ENCODE measurements around the gene NCKAP5. TPM values are rescaled to one million over a fixed set of nuclear protein-coding genes. Genes with fewer than 3 reads are reported as not detected.

Gene NCKAP5
- total RNA-seq, 1 donor from 2014 or later, result 2.7 TPM

DNA sequence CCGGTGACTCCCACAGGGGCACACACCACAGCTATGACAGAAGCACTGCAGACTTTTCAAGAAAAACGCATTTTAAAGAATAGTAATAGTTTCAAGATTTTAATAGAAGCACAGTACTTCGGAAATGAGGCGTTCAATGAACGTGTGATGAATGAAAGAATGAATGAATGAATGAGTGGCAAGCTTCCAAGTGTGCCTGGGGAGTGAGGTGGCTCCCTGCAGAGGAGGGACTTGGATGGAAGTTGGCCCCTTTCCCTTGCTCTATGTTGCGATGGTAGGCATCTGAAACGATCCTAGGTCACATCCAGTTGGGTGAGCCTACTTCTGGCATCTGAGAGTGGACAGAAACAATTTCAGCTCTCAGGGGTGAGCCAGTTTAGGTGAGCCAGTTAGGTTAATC lies 65.6 kb downstream of the NCKAP5 start:
- H3K9ac ChIP-seq (ENCODE audit: low read length), result no peak overlapping the region
- no peak overlapping the region for H3K4me3 Mint-ChIP-seq (ENCODE audit: unreplicated experiment)
- H3K36me3 Mint-ChIP-seq (ENCODE audit: low read depth, unreplicated experiment), result no peaks in the 10 kb centered on the region
- no peaks in the 10 kb centered on the region for H3K79me2 ChIP-seq (ENCODE audit: insufficient read depth, low read length)
- TF ChIP-seq CTCF (IDR thresholded peaks at IDR 0.05; ENCODE audit: insufficient read depth, low read depth, low read length) (no peak), EZH2 (IDR thresholded peaks at IDR 0.05; ENCODE audit: insufficient read depth, low read length) (no peak)
- no peak overlapping the region for H3K27ac ChIP-seq (ENCODE audit: low read depth, low read length)
- H3K36me3 ChIP-seq (ENCODE audit: insufficient read depth, low read length), result no peaks in the 10 kb centered on the region
- H3K4me1 Mint-ChIP-seq (ENCODE audit: low read depth, unreplicated experiment), result peaks cover 8% of the 10 kb centered on the region
- peaks cover 13% of the 10 kb centered on the region for H3K4me1 ChIP-seq (ENCODE audit: insufficient read depth, low read length)
- no peaks in the 10 kb centered on the region for H3K9me3 ChIP-seq (ENCODE audit: insufficient read depth, low read depth, low read length)
- H4K20me1 ChIP-seq (ENCODE audit: insufficient read depth, low read length), result no peaks in the 10 kb centered on the region
- no peaks in the 10 kb centered on the region for H3K27me3 Mint-ChIP-seq (ENCODE audit: low read depth, unreplicated experiment)
- no peaks in the 10 kb centered on the region for H3K27me3 ChIP-seq (ENCODE audit: insufficient read depth, low read length)
- no peak overlapping the region for H3K4me3 ChIP-seq (ENCODE audit: insufficient read depth, low read depth, low read length)
- no peaks in the 10 kb centered on the region for H3K9me3 Mint-ChIP-seq (ENCODE audit: unreplicated experiment)
- FAIRE-seq (no peak), DNase-seq (ENCODE audit: low read depth) (no peak)
- H2AFZ ChIP-seq (ENCODE audit: low read depth, low read length), result no peak overlapping the region
- H3K27ac Mint-ChIP-seq (ENCODE audit: unreplicated experiment), result no peak overlapping the region
- H3K4me2 ChIP-seq (ENCODE audit: low read length), result no peak overlapping the region

DNA sequence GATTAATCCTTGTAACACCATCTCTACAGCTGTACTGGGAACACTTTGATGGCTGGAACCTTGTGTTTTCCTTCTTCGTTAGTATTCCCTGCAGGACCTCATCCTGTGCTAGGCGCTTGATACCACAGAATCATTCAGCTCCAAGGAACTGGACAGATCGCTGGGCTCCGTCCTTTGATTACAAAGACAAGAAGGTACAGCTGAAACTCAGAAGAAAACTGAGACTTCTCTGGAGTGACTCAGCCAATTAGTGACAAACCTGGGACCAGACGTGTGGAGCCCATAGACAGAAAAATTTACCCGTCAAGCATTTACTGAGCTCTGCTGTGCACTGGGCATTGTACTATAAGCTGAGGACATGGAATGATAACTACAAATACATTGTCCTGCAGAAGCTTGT lies 67.3 kb downstream of the NCKAP5 start:
- Histone ChIP-seq H3K27me3 (ENCODE audit: insufficient read depth, low read length) (no peaks in the 10 kb centered on the region), H3K27ac (ENCODE audit: low read depth, low read length) (no peak overlapping the region), H3K4me3 (ENCODE audit: insufficient read depth, low read depth, low read length) (no peak overlapping the region), H3K4me1 (ENCODE audit: insufficient read depth, low read length) (peaks cover 13% of the 10 kb centered on the region), H3K9me3 (ENCODE audit: insufficient read depth, low read depth, low read length) (no peaks in the 10 kb centered on the region), H3K79me2 (ENCODE audit: insufficient read depth, low read length) (no peaks in the 10 kb centered on the region), H2AFZ (ENCODE audit: low read depth, low read length) (no peak overlapping the region), H3K36me3 (ENCODE audit: insufficient read depth, low read length) (no peaks in the 10 kb centered on the region), H4K20me1 (ENCODE audit: insufficient read depth, low read length) (no peaks in the 10 kb centered on the region), H3K4me2 (ENCODE audit: low read length) (no peak overlapping the region), H3K9ac (ENCODE audit: low read length) (no peak overlapping the region)
- DNase-seq (ENCODE audit: low read depth), result no peak
- Mint-ChIP-seq H3K36me3 (ENCODE audit: low read depth, unreplicated experiment) (no peaks in the 10 kb centered on the region), H3K27me3 (ENCODE audit: low read depth, unreplicated experiment) (no peaks in the 10 kb centered on the region), H3K4me3 (ENCODE audit: unreplicated experiment) (no peak overlapping the region), H3K4me1 (ENCODE audit: low read depth, unreplicated experiment) (peaks cover 5% of the 10 kb centered on the region), H3K9me3 (ENCODE audit: unreplicated experiment) (no peaks in the 10 kb centered on the region), H3K27ac (ENCODE audit: unreplicated experiment) (no peak overlapping the region)
- FAIRE-seq, result no peak
- TF ChIP-seq CTCF (IDR thresholded peaks at IDR 0.05; ENCODE audit: insufficient read depth, low read depth, low read length), result no peak
- TF ChIP-seq EZH2 (IDR thresholded peaks at IDR 0.05; ENCODE audit: insufficient read depth, low read length), result no peak

DNA sequence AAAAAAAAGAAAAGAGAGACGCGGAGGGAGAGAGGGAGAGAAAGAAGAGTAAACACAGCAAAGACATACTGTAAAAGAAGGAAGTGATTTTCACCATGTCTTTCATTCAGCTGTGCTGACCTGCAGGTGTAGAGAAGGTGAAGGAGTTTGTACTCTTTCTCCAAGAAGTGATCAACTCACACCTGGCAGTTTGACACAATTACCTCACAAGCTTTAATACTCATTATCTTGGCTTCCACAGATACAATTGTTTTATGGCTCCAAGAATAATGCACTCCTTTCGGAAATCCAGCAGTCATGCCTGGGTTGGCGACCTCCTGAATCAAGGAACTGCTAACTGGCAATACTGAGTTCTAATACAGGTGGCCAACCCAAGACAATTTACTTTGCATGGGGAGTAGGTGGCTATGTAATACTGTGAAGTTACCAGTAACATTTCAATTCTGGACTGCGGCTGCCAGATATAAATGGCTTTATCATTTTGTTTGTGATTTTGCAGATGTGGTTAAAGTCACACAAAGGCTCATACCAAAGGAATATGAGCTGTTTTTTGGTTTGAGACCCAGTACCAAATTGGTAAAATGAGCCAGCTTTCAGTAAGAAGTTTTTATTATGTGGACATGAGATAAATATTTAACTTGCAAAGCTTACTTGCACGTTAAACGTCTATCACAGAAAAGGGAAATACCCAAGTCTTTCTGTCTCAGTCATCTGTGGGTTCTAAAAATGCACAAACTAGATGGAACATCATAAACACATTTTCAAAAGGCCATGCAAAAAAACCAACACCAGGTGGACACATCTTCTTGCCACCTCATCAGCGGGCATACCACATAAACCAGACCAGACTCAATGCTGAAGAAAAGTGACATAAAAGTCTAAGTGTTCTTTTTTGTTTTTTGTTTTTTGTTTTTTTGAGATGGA lies 69.3 kb downstream of the NCKAP5 start:
- H3K4me2 ChIP-seq (ENCODE audit: low read length), result no peak overlapping the region
- no peak overlapping the region for H3K9ac ChIP-seq (ENCODE audit: low read length)
- H3K36me3 ChIP-seq (ENCODE audit: insufficient read depth, low read length), result no peaks in the 10 kb centered on the region
- no peaks in the 10 kb centered on the region for H3K79me2 ChIP-seq (ENCODE audit: insufficient read depth, low read length)
- Mint-ChIP-seq H3K36me3 (ENCODE audit: low read depth, unreplicated experiment) (no peaks in the 10 kb centered on the region), H3K27ac (ENCODE audit: unreplicated experiment) (no peak overlapping the region), H3K9me3 (ENCODE audit: unreplicated experiment) (no peaks in the 10 kb centered on the region), H3K4me3 (ENCODE audit: unreplicated experiment) (no peak overlapping the region), H3K27me3 (ENCODE audit: low read depth, unreplicated experiment) (no peaks in the 10 kb centered on the region), H3K4me1 (ENCODE audit: low read depth, unreplicated experiment) (no peaks in the 10 kb centered on the region)
- H2AFZ ChIP-seq (ENCODE audit: low read depth, low read length), result no peak overlapping the region
- no peaks in the 10 kb centered on the region for H3K27me3 ChIP-seq (ENCODE audit: insufficient read depth, low read length)
- no peaks in the 10 kb centered on the region for H3K4me1 ChIP-seq (ENCODE audit: insufficient read depth, low read length)
- DNase-seq (ENCODE audit: low read depth) (no peak), FAIRE-seq (no peak)
- H3K9me3 ChIP-seq (ENCODE audit: insufficient read depth, low read depth, low read length), result no peaks in the 10 kb centered on the region
- no peaks in the 10 kb centered on the region for H4K20me1 ChIP-seq (ENCODE audit: insufficient read depth, low read length)
- H3K4me3 ChIP-seq (ENCODE audit: insufficient read depth, low read depth, low read length), result no peak overlapping the region
- H3K27ac ChIP-seq (ENCODE audit: low read depth, low read length), result no peak overlapping the region
- no peak for TF ChIP-seq CTCF (IDR thresholded peaks at IDR 0.05; ENCODE audit: insufficient read depth, low read depth, low read length)
- no peak for TF ChIP-seq EZH2 (IDR thresholded peaks at IDR 0.05; ENCODE audit: insufficient read depth, low read length)
